ENCODE results near the gene TERB2.
"Not testable (repeated sequence)": the region's sequence is repeated elsewhere in the genome, so short reads cannot be mapped to it uniquely, and the experiment has no call there.

TERB2 gene

DNA sequence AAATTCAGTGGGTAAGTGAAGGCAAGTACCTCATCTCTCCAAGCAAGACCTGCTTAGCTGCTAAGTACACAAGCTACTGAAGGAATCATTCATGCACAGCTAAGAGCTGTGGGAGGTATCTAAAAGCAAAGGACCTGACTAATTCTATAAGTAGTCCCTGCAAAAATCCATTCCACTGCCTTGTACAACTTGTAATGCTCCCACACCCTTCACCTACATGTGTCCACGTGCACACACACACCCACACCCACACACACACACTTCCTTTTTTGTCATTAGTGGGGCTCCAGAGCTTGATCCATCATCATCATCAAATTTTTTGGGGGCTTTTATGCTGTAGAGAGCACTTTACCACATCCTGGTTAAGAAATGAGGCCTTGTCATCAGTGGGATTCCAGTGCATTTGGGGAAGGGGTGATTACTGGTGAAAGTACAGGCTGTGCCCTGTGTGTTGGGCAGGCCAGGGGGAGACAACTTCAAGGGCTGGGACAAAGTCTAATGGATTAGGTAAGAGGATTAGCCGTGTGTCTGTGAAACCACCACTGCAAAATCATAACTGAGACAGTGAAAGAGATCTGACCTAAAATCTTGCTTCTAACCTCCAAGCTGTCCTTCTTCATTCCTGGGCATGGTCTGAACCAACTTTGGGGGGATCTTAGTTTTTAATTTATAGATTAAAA is 47.4 kb downstream of the TERB2 start:
- DNase-seq: not testable (repeated sequence)

- not testable (repeated sequence) for DNase-seq
Observed at GRCh38 chr15:45004590-45005175, 48.2 kb downstream of the TERB2 start.

- no peak for DNase-seq
Observed at GRCh38 chr15:45009046-45009445, 52.6 kb downstream of the TERB2 start.

DNA sequence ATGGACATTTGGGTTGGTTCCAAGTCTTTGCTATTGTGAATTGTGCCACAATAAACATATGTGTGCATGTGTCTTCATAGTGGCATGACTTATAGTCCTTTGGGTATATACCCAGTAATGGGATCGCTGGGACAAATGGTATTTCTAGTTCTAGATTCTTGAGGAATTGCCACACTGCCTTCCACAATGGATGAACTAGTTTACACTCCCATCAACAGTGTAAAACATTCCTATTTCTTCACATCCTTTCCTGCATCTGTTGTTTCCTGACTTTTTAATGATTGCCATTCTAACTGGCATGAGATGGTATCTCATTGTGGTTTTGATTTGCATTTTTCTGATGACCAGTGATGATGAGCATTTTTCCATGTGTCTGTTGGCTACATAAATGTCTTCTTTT is 58.6 kb downstream of the TERB2 start:
- DNase-seq: not testable (repeated sequence)

GRCh38 chr15:45020222-45020900 is 63.9 kb downstream of the TERB2 start:
- not testable (repeated sequence) for DNase-seq

- DNase-seq: not testable (repeated sequence)
Observed at GRCh38 chr15:45020901-45021259, 64.4 kb downstream of the TERB2 start.

GRCh38 chr15:45021348-45021747 is 64.9 kb downstream of the TERB2 start:
- DNase-seq: no peak

GRCh38 chr15:45022871-45023658 is 66.6 kb downstream of the TERB2 start, which contains the start of gene SORD:
Gene SORD, plus strand, starts transcription at chr15:45023195. Its CDS starts 89 bp downstream, at chr15:45023284.
- DNase-seq: peak; percentile 94

- no peak for DNase-seq
Observed at GRCh38 chr15:45023659-45024225, 67.3 kb downstream of the TERB2 start.

- DNase-seq: not testable (repeated sequence)
Observed at GRCh38 chr15:45024649-45025048, 68.2 kb downstream of the TERB2 start.

- not testable (repeated sequence) for DNase-seq
Observed at GRCh38 chr15:45025627-45026026, 69.1 kb downstream of the TERB2 start.

DNA sequence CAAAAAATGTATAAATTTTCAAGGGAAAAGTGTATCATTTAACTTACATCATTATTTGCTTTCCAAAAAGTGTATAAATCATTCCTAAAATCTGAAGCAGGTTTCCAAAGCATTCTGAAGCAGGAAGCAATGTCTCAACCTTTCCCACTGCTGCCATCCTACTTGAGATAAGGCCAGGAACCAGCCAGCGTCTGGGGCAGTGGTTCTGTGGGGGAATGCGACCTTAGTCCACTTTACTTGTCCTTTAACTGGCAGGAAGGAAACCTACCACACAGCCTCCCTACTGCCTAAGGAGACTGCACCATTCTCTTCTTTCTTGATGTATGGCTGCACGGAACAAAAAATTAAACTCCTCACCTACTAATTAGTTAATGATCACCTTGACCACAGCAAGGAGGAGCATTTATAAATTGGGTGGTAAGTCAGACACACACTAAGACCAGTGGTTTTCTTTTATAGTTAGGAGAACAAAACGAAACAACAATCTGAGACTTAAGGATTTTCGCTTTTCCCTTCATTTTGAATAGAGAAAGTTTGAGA is 70.2 kb downstream of the TERB2 start:
- no peak for DNase-seq

GRCh38 chr15:45027220-45027619 is 70.7 kb downstream of the TERB2 start:
- no peak for DNase-seq

All from femur (tissue), 1 donor.